Endothelial cell of umbilical vein (primary cell): ENCODE data around the gene PON3. TPM values are rescaled to one million over a fixed set of nuclear protein-coding genes. Genes with fewer than 3 reads are reported as not detected.

Source experiments
- BruUV-seq: library from RNA; stranded (reverse); fragments of 400-500 nt; replicated peaks from 2 replicates; lab custom pipeline; 2021; lab: Mats Ljungman, UMichigan
- CTCF ChIA-PET: fragments of 300-600, 350-600 bp; sonication (Branson Sonifier 250); formaldehyde crosslinking; loops from one replicate; lab custom pipeline; 2021; ENCODE audit warnings: antibody characterized with exemption, inconsistent platforms; lab: Charles Lee
- POLR2A ChIA-PET: fragments of 300-600, 350-600 bp; sonication (Branson Sonifier 250); formaldehyde crosslinking; loops from one replicate; lab custom pipeline; 2021; ENCODE audit warnings: antibody characterized with exemption, inconsistent platforms; lab: Charles Lee
- DNase-seq: peaks from one replicate; pipeline ENCODE4 v3.0.0-alpha.2; 2011; ENCODE audit warnings: low read depth, low spot score
- FAIRE-seq: peaks from 2 replicates; lab custom pipeline; 2011; peaks lifted over from hg19 to GRCh38; lab: Jason Lieb, UNC
- H2AFZ ChIP-seq: 2 replicates; pipeline ENCODE4 v1.6.0; 2012; ENCODE audit warnings: low read depth, low read length, control low read depth, inconsistent platforms
- H3K27ac ChIP-seq: 2 replicates; pipeline ENCODE4 v1.5.1; 2011; ENCODE audit warnings: low read depth, mild to moderate bottlenecking, control low read depth, low read length, moderate library complexity; ENCODE audit not compliant: insufficient read depth
- H3K27me3 ChIP-seq, 2 experiments: 2 replicates each; pipeline versions ENCODE4 v1.6.0 to v1.6.1; 2011; ENCODE audit warnings: low read length in 2 of 2, mixed read lengths in 1 of 2; ENCODE audit not compliant: control insufficient read depth in 2 of 2, insufficient read depth in 2 of 2
- H3K36me3 ChIP-seq, 2 experiments: 2 replicates in 1 of 2; 3 replicates in 1 of 2; pipeline ENCODE4 v1.5.1; 2011; ENCODE audit warnings: low read length in 2 of 2, mild to moderate bottlenecking in 1 of 2, moderate library complexity in 1 of 2; ENCODE audit not compliant: control insufficient read depth in 2 of 2, insufficient read depth in 2 of 2; ENCODE audit errors: extremely low read depth in 1 of 2
- H3K4me1 ChIP-seq: 3 replicates; pipeline ENCODE4 v1.5.1; 2011; ENCODE audit warnings: mild to moderate bottlenecking, low read length; ENCODE audit not compliant: control insufficient read depth, insufficient read depth; ENCODE audit errors: extremely low read depth
- H3K4me2 ChIP-seq: 2 replicates; pipeline ENCODE4 v1.6.1; 2011; ENCODE audit warnings: low read length, control low read depth, mixed read lengths; ENCODE audit not compliant: insufficient read depth
- H3K4me3 ChIP-seq, 3 experiments: fragments of 200-600 bp in 1 of 3; sonication (generic), shearing (Covaris generic) in 1 of 3; replicated peaks in 1 of 3; 2 replicates each; pipeline ENCODE4 v1.5.1; 2011 to 2016; ENCODE audit warnings: control low read depth in 3 of 3, low read length in 3 of 3, mild to moderate bottlenecking in 2 of 3, inconsistent platforms in 1 of 3, low read depth in 1 of 3, moderate library complexity in 1 of 3; ENCODE audit not compliant: insufficient read depth in 1 of 3
- H3K79me2 ChIP-seq: 2 replicates; pipeline ENCODE4 v1.6.0; 2012; ENCODE audit warnings: low read length, inconsistent platforms; ENCODE audit not compliant: control insufficient read depth, insufficient read depth
- H3K9ac ChIP-seq: replicated peaks from 2 replicates; pipeline ENCODE3; 2011; ENCODE audit warnings: low read length, control low read depth; ENCODE audit not compliant: insufficient read depth; ENCODE audit errors: extremely low read depth
- H3K9me1 ChIP-seq: replicated peaks from 3 replicates; pipeline ENCODE4 v1.6.0; 2011; ENCODE audit warnings: mild to moderate bottlenecking, low read length; ENCODE audit not compliant: control insufficient read depth, insufficient read depth; ENCODE audit errors: extremely low read depth
- H3K9me3 ChIP-seq: replicated peaks from 2 replicates; pipeline ENCODE4 v1.5.1; 2012; ENCODE audit warnings: low read length, inconsistent platforms; ENCODE audit not compliant: control insufficient read depth, insufficient read depth
- H4K20me1 ChIP-seq: replicated peaks from 2 replicates; pipeline ENCODE3; 2011; ENCODE audit warnings: mild to moderate bottlenecking, low read length; ENCODE audit not compliant: control insufficient read depth, insufficient read depth; ENCODE audit errors: extremely low read depth
- CTCF ChIP-seq, 2 donors: IDR thresholded peaks; 1 replicate in 1 of 2; 2 replicates in 1 of 2; pipeline ENCODE4 v1.5.1; 2011; ENCODE audit warnings: low read length in 2 of 2, mild to moderate bottlenecking in 2 of 2, moderate library complexity in 2 of 2, control low read depth in 1 of 2, inconsistent platforms in 1 of 2, low read depth in 1 of 2; ENCODE audit not compliant: insufficient read depth in 1 of 2; ENCODE audit errors: extremely low read depth in 1 of 2
- FOS ChIP-seq: IDR thresholded peaks from 2 replicates; pipeline ENCODE4 v1.6.1; 2011; ENCODE audit warnings: mild to moderate bottlenecking, low read length, moderate library complexity, borderline replicate concordance; ENCODE audit not compliant: insufficient read depth
- GATA2 ChIP-seq: IDR thresholded peaks from 2 replicates; pipeline ENCODE4 v1.7.0; 2011; ENCODE audit warnings: low read depth, mild to moderate bottlenecking, moderate library complexity, mixed read lengths, low read length; ENCODE audit not compliant: insufficient read length, insufficient read depth
- JUN ChIP-seq: IDR thresholded peaks from 2 replicates; pipeline ENCODE4 v1.6.1; 2011; ENCODE audit warnings: borderline replicate concordance, low read depth; ENCODE audit not compliant: insufficient read length, insufficient read depth
- MYC ChIP-seq: IDR thresholded peaks from one replicate; pipeline ENCODE4 v1.6.1; 2011; ENCODE audit warnings: mild to moderate bottlenecking, low read depth, low read length
- POLR2AphosphoS5 ChIP-seq: IDR thresholded peaks from 2 replicates; pipeline ENCODE4 v1.6.1; 2012; ENCODE audit warnings: low read depth, mild to moderate bottlenecking, control low read depth, low read length, moderate library complexity; ENCODE audit not compliant: insufficient read depth
- dilution Hi-C: fragments of 300-500 bp; cut with MboI; formaldehyde crosslinking; loops from one replicate; pipeline ENCODE4 v1.15.0; 2019; ENCODE audit warnings: low sequenced_read_pairs; ENCODE audit not compliant: extremely low pct_ligation_motif_present
- intact Hi-C: fragments of 100-400 bp; cut with micrococcal nuclease; formaldehyde crosslinking; loops from one replicate; pipeline ENCODE4 v1.10.0; 2022
- polyA plus RNA-seq, 4 experiments: library from polyadenylated mRNA; depleted of rRNA in 3 of 4; stranded (reverse) in 3 of 4; unstranded in 1 of 4; fragments of >200 nt; gene quantifications; 2 replicates each; pipeline versions ENCODE4 v1.2.1 to v1.2.3, GENCODE V29; 2011 to 2012; ENCODE audit warnings: missing spikeins in 1 of 4
- total RNA-seq: library from RNA; stranded (reverse); gene quantifications from 2 replicates; pipeline ENCODE4 v1.2.3, GENCODE V29; 2021
- TF ChIP-seq, protein P1 (sequence below): IDR thresholded peaks from 2 replicates; pipeline ENCODE4 v1.6.1; 2011; ENCODE audit not compliant: insufficient read depth, insufficient read length

Gene PON3
- total and polyA plus RNA-seq, 2 donors (not counting 3 experiments of a cell fraction or from before 2014, with no cell fraction given): 0.83 to 3.4 TPM

GRCh38 chr7:95335093-95335492, 61.1 kb downstream of the PON3 start:
- no peak overlapping the region for H3K27ac ChIP-seq
- no peak for FAIRE-seq
- H3K4me3 ChIP-seq: no peak overlapping the region
- CTCF ChIA-PET: no interaction called here
- H3K79me2 ChIP-seq: no peaks in the 10 kb centered on the region
- no peaks in the 10 kb centered on the region for H3K9me1 ChIP-seq
- H4K20me1 ChIP-seq: no peaks in the 10 kb centered on the region
- no peak overlapping the region for H2AFZ ChIP-seq
- no peak for TF ChIP-seq FOS
- TF ChIP-seq MYC: no peak
- TF ChIP-seq, protein P1, sequence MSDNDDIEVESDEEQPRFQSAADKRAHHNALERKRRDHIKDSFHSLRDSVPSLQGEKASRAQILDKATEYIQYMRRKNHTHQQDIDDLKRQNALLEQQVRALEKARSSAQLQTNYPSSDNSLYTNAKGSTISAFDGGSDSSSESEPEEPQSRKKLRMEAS: no peak
- TF ChIP-seq GATA2: no peak
- TF ChIP-seq POLR2AphosphoS5: no peak
- TF ChIP-seq JUN: no peak
- no peak for TF ChIP-seq CTCF (IDR thresholded peaks at IDR 0.05; ENCODE audit: extremely low read depth in 1 of 2, insufficient read depth in 1 of 2, low read depth in 1 of 2, low read length in 2 of 2)
- no peaks in the 10 kb centered on the region for H3K9me3 ChIP-seq
- dilution Hi-C loops: no loop called here
- H3K4me1 ChIP-seq: no peaks in the 10 kb centered on the region
- peaks cover 2 to 5% of the 10 kb centered on the region in 2 experiments for H3K27me3 ChIP-seq
- no peaks in the 10 kb centered on the region for H3K36me3 ChIP-seq
- no peak overlapping the region for H3K4me2 ChIP-seq
- intact Hi-C loops: no loop called here
- BruUV-seq: no TSS peak
- POLR2A ChIA-PET: no interaction called here
- no peak overlapping the region for H3K9ac ChIP-seq
- DNase-seq: no peak
